Stimulated activated effector memory CD8-positive, alpha-beta T cell treated with anti-CD3 and anti-CD28 coated beads, Interleukin-12 subunit alpha, Interleukin-12 subunit beta, amount 100 ng/mL, for 72 hours (primary cell): ENCODE measurements around the gene DCP2.

Source experiments
- ATAC-seq: fragments of 150-1000 bp; cut with Tn5 transposase; 2 replicates; pipeline ENCODE4 v1.10.0; 2021
- DNase-seq, 2 donors: peaks; one replicate each; pipeline ENCODE4 v3.0.0; 2021 to 2022; ENCODE audit warnings: low spot score in 2 of 2
- H3K27ac Mint-ChIP-seq: one replicate; pipeline ENCODE4 v1.8.0; 2022; ENCODE audit warnings: mild to moderate bottlenecking, mixed read lengths
- H3K36me3 Mint-ChIP-seq: one replicate; pipeline ENCODE4 v1.8.0; 2022; ENCODE audit warnings: mild to moderate bottlenecking, mixed read lengths
- H3K4me1 Mint-ChIP-seq: one replicate; pipeline ENCODE4 v1.8.0; 2022; ENCODE audit warnings: mixed read lengths
- H3K4me3 Mint-ChIP-seq: one replicate; pipeline ENCODE4 v1.8.0; 2022; ENCODE audit warnings: mild to moderate bottlenecking, mixed read lengths
- H3K9me3 Mint-ChIP-seq: one replicate; pipeline ENCODE4 v1.8.0; 2022; ENCODE audit warnings: mixed read lengths

Gene DCP2

GRCh38 chr5:113059232-113060040 is 82.8 kb downstream of the DCP2 start:
- no peaks in the 10 kb centered on the region for H3K9me3 Mint-ChIP-seq
- H3K4me3 Mint-ChIP-seq, result no peak overlapping the region
- H3K36me3 Mint-ChIP-seq, result no peaks in the 10 kb centered on the region
- DNase-seq, result no peak
- H3K4me1 Mint-ChIP-seq, result peaks cover 25% of the 10 kb centered on the region
- ATAC-seq, result no peak
- H3K27ac Mint-ChIP-seq, result no peak overlapping the region

DNA sequence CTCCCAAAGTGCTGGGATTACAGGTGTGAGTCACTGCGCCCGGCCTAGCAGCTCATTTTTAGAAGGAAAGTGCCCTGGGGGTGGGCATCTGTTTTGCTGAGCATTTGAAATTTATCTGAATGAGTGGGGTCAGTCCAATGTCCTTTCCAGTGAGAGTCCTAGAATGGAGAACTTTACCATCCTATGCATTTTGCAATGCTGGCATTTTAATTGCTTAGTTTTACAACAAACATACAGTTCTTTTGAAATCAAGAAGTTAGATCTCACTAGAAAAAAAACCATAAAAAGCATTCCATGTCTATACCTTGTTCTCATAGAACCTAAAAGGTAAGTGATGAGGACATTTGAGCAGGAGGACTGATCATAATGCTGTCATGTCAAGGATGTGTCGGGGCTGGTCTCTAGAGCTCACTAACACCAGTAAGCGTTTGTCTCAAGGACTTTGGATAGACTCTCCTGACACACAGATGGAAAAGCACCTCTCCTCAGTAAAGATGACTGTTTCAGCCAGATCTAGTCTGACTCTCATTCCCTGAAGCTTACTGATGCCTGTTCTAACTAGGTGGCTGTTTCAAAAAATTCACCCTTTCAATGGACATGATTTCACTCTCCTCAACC is 83.9 kb downstream of the DCP2 start:
- Mint-ChIP-seq H3K36me3 (no peaks in the 10 kb centered on the region), H3K9me3 (no peaks in the 10 kb centered on the region), H3K27ac (peak overlapping the region; percentile 29), H3K4me3 (no peak overlapping the region), H3K4me1 (peaks cover 25% of the 10 kb centered on the region)
- no peak for DNase-seq
- ATAC-seq, result no peak

- ATAC-seq, result peak; percentile 72
- peak overlapping the region; percentile 43 for H3K27ac Mint-ChIP-seq
- H3K9me3 Mint-ChIP-seq, result no peaks in the 10 kb centered on the region
- H3K4me1 Mint-ChIP-seq, result peaks cover 25% of the 10 kb centered on the region
- no peaks in the 10 kb centered on the region for H3K36me3 Mint-ChIP-seq
- no peak for DNase-seq
- peak overlapping the region; percentile 40 for H3K4me3 Mint-ChIP-seq
These were observed 85.5 kb downstream of the DCP2 start for GRCh38 chr5:113061846-113062780.

- Mint-ChIP-seq H3K36me3 (no peaks in the 10 kb centered on the region), H3K4me1 (peaks cover 25% of the 10 kb centered on the region), H3K4me3 (peak overlapping the region; percentile 40), H3K9me3 (no peaks in the 10 kb centered on the region), H3K27ac (peak overlapping the region; percentile 43)
- DNase-seq (no peak), ATAC-seq (peak; percentile 56)
These were observed 86.4 kb downstream of the DCP2 start for GRCh38 chr5:113062869-113063508.

- peaks cover 25% of the 10 kb centered on the region for H3K4me1 Mint-ChIP-seq
- no peaks in the 10 kb centered on the region for H3K36me3 Mint-ChIP-seq
- no peak overlapping the region for H3K4me3 Mint-ChIP-seq
- no peak for DNase-seq
- H3K9me3 Mint-ChIP-seq, result no peaks in the 10 kb centered on the region
- no peak overlapping the region for H3K27ac Mint-ChIP-seq
- no peak for ATAC-seq
These were observed 87.3 kb downstream of the DCP2 start for GRCh38 chr5:113063927-113064326.

DNA sequence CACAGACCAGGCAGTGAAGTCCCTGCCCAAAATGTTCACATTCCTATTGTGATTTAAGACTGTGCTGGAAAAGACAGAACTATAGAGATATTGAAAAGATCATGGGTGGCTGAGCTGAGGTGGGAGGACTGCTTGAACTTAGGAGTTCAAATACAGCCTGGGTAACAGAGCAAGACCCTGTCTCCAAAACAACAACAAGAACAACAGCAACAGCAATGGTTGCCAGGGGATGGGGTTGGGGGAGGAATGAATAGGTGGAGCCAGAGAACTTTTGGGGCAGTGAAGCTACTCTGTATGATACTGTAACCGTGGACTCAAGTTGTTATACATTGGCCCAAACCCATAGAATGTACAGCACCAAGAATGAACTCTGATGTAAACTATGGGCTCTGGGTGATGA is 88.2 kb downstream of the DCP2 start:
- ATAC-seq (no peak), DNase-seq (no peak)
- Mint-ChIP-seq H3K36me3 (no peaks in the 10 kb centered on the region), H3K4me1 (peaks cover 25% of the 10 kb centered on the region), H3K27ac (no peak overlapping the region), H3K4me3 (no peak overlapping the region), H3K9me3 (no peaks in the 10 kb centered on the region)

DNA sequence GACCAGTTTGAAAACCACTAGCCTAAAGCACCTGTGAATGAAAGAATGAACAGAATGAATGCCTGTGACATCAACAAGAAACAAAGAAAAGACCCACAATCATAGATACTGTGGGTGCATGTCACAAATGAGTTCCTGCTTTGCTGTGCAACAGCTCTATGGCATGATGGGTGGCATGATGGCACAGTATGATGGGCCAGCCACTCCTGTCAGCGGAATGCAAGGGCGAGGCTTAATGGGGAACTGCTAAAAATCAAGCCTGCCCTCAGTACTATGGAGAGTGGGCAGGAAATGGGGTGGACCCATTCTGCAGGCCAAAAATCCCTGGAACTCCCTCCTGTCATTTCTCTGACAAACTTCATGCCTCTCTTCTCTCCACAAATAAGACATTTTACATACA is 89.0 kb downstream of the DCP2 start:
- DNase-seq (no peak), ATAC-seq (no peak)
- Mint-ChIP-seq H3K36me3 (no peaks in the 10 kb centered on the region), H3K4me1 (peaks cover 25% of the 10 kb centered on the region), H3K4me3 (no peak overlapping the region), H3K9me3 (no peaks in the 10 kb centered on the region), H3K27ac (no peak overlapping the region)

- Mint-ChIP-seq H3K4me1 (peaks cover 11% of the 10 kb centered on the region), H3K4me3 (no peak overlapping the region), H3K36me3 (no peaks in the 10 kb centered on the region), H3K27ac (no peak overlapping the region), H3K9me3 (no peaks in the 10 kb centered on the region)
- DNase-seq (no peak), ATAC-seq (no peak)
These were observed 91.2 kb downstream of the DCP2 start for GRCh38 chr5:113067635-113068344.

GRCh38 chr5:113068559-113068958 is 92.0 kb downstream of the DCP2 start:
- H3K27ac Mint-ChIP-seq, result no peak overlapping the region
- DNase-seq, result no peak
- ATAC-seq, result peak; percentile 48
- H3K36me3 Mint-ChIP-seq, result no peaks in the 10 kb centered on the region
- peaks cover 3% of the 10 kb centered on the region for H3K4me1 Mint-ChIP-seq
- H3K9me3 Mint-ChIP-seq, result no peaks in the 10 kb centered on the region
- no peak overlapping the region for H3K4me3 Mint-ChIP-seq
